Liver (tissue), 9 donors: ENCODE data around the gene STAT5A. TPM values are rescaled to one million over a fixed set of nuclear protein-coding genes. Genes with fewer than 3 reads are reported as not detected.

ENCODE experiments used
- DNase-seq: peaks from one replicate; pipeline ENCODE4 v3.0.0-alpha.2; 2017; ENCODE audit warnings: low spot score
- H3K27ac ChIP-seq, 2 donors: one replicate each; pipeline ENCODE4 v1.7.0; 2013; ENCODE audit warnings: inconsistent platforms in 2 of 2, low read length in 2 of 2, control low read depth in 1 of 2, low read depth in 1 of 2, mild to moderate bottlenecking in 1 of 2
- H3K27me3 ChIP-seq, 4 donors: one replicate each; pipeline versions ENCODE4 v1.6.1 to v1.7.0; 2013; ENCODE audit warnings: low read length in 3 of 4, inconsistent platforms in 1 of 4, mild to moderate bottlenecking in 1 of 4, moderate library complexity in 1 of 4; ENCODE audit not compliant: control insufficient read depth in 4 of 4, insufficient read depth in 4 of 4
- H3K36me3 ChIP-seq, 4 donors: one replicate each; pipeline versions ENCODE4 v1.6.1 to v1.7.0; 2013; ENCODE audit warnings: low read length in 3 of 4, mild to moderate bottlenecking in 3 of 4, low read depth in 1 of 4, moderate library complexity in 1 of 4; ENCODE audit not compliant: control insufficient read depth in 4 of 4, insufficient read depth in 3 of 4
- H3K4me1 ChIP-seq, 4 donors: one replicate each; pipeline versions ENCODE4 v1.6.1 to v1.7.0; 2013; ENCODE audit warnings: low read length in 3 of 4, mild to moderate bottlenecking in 3 of 4, moderate library complexity in 1 of 4; ENCODE audit not compliant: control insufficient read depth in 4 of 4, insufficient read depth in 4 of 4
- H3K4me3 ChIP-seq, 3 donors: one replicate each; pipeline versions ENCODE4 v1.6.1 to v1.7.0; 2013; ENCODE audit warnings: low read length in 3 of 3, control low read depth in 1 of 3, low read depth in 1 of 3, mild to moderate bottlenecking in 1 of 3
- H3K9ac ChIP-seq, 2 donors: one replicate each; pipeline ENCODE4 v1.7.0; 2013; ENCODE audit warnings: low read length in 2 of 2, mild to moderate bottlenecking in 2 of 2, moderate library complexity in 2 of 2, control low read depth in 1 of 2, low read depth in 1 of 2
- H3K9me3 ChIP-seq, 4 donors: one replicate each; pipeline versions ENCODE4 v1.6.1 to v1.7.0; 2013; ENCODE audit warnings: low read length in 3 of 4; ENCODE audit not compliant: control insufficient read depth in 4 of 4
- EGR1 ChIP-seq, 2 donors: IDR thresholded peaks; 2 replicates each; pipeline ENCODE4 v1.6.1; 2016 to 2018; ENCODE audit warnings: antibody characterized with exemption in 2 of 2, low read depth in 2 of 2
- FOXA1 ChIP-seq: IDR thresholded peaks from 2 replicates; pipeline ENCODE4 v1.6.1; 2016; ENCODE audit warnings: antibody characterized with exemption
- FOXA2 ChIP-seq: IDR thresholded peaks from 2 replicates; pipeline ENCODE4 v1.6.1; 2016; ENCODE audit warnings: antibody characterized with exemption
- GABPA ChIP-seq, 2 donors: IDR thresholded peaks in 1 of 2; conservative IDR thresholded peaks in 1 of 2; 2 replicates each; pipeline ENCODE4 v1.6.1; 2016; ENCODE audit warnings: antibody characterized with exemption in 2 of 2, mild to moderate bottlenecking in 1 of 2, moderate library complexity in 1 of 2
- HNF4A ChIP-seq, 2 donors: conservative IDR thresholded peaks; 2 replicates each; pipeline ENCODE4 v1.6.1; 2016; ENCODE audit warnings: antibody characterized with exemption in 2 of 2, mild to moderate bottlenecking in 2 of 2
- HNF4G ChIP-seq: IDR thresholded peaks from 2 replicates; pipeline ENCODE4 v1.6.1; 2016; ENCODE audit warnings: antibody characterized with exemption
- JUND ChIP-seq, 2 donors: IDR thresholded peaks; 2 replicates each; pipeline ENCODE4 v1.6.1; 2016; ENCODE audit warnings: antibody characterized with exemption in 2 of 2
- NR2F2 ChIP-seq: IDR thresholded peaks from 2 replicates; pipeline ENCODE4 v1.6.1; 2016; ENCODE audit warnings: antibody characterized with exemption
- RAD21 ChIP-seq, 2 donors: IDR thresholded peaks; 2 replicates each; pipeline ENCODE4 v1.6.1; 2016; ENCODE audit warnings: antibody characterized with exemption in 2 of 2, mild to moderate bottlenecking in 2 of 2
- REST ChIP-seq: IDR thresholded peaks from 2 replicates; pipeline ENCODE4 v1.6.1; 2016; ENCODE audit warnings: antibody characterized with exemption, mild to moderate bottlenecking
- RXRA ChIP-seq, 2 donors: IDR thresholded peaks; 2 replicates each; pipeline ENCODE4 v1.6.1; 2017 to 2018; ENCODE audit warnings: antibody characterized with exemption in 2 of 2, mild to moderate bottlenecking in 1 of 2
- SP1 ChIP-seq: IDR thresholded peaks from 2 replicates; pipeline ENCODE4 v1.6.1; 2018; ENCODE audit warnings: antibody characterized with exemption, mild to moderate bottlenecking
- TAF1 ChIP-seq: conservative IDR thresholded peaks from 2 replicates; pipeline ENCODE4 v1.6.1; 2016; ENCODE audit warnings: antibody characterized with exemption, mild to moderate bottlenecking
- YY1 ChIP-seq: IDR thresholded peaks from 2 replicates; pipeline ENCODE4 v1.6.1; 2016; ENCODE audit warnings: antibody characterized with exemption, mild to moderate bottlenecking
- WGBS: extraction: QIAGEN DNeasy Blood & Tissue Kit; methylation state at CpG from one replicate; pipeline ENCODE4 v1.1.7; 2013; 5-methylcytosine and 5-hydroxymethylcytosine counted together
- polyA plus RNA-seq, 2 donors: library from polyadenylated mRNA; stranded (reverse) in 1 of 2; unstranded in 1 of 2; fragments of 200-250 nt in 1 of 2; fragments of >200 nt in 1 of 2; fragmentation: Nextera tagmentation in 1 of 2; extraction: Ambion mirVana in 1 of 2; gene quantifications; one replicate each; pipeline versions ENCODE4 v1.2.1 to v1.2.3, GENCODE V29; 2013 to 2015
- total RNA-seq, 2 donors: library from RNA; depleted of rRNA; stranded (reverse); fragments of >200 nt; gene quantifications; one replicate each; pipeline ENCODE4 v1.2.3, GENCODE V29; 2014
- TF ChIP-seq, protein P1 (sequence below): IDR thresholded peaks from 2 replicates; pipeline ENCODE4 v1.6.1; 2016; ENCODE audit warnings: antibody characterized with exemption
- TF ChIP-seq, protein P2 (sequence below): fragments of 150-350 bp; IDR thresholded peaks from 2 replicates; pipeline ENCODE4 v1.5.1; 2017; ENCODE audit warnings: improper control_type of control experiment, low read depth, low read length; ENCODE audit not compliant: missing input control
- TF ChIP-seq, protein P3 (sequence below): IDR thresholded peaks from 2 replicates; pipeline ENCODE4 v1.6.1; 2016; ENCODE audit warnings: antibody characterized with exemption
- TF ChIP-seq, protein P4 (sequence below): IDR thresholded peaks from 2 replicates; pipeline ENCODE4 v1.6.1; 2016; ENCODE audit warnings: antibody characterized with exemption
- donor health status: healthy.
- donor health status: healthy.
- donor health status: healthy.
- donor health status: healthy.
- donor health status: healthy.

Gene STAT5A
- total and polyA plus RNA-seq, 4 donors: 1.7 to 37.7 (median 8.9) TPM

- H3K27ac ChIP-seq: peak overlapping the region; percentile 64 to 75
- DNase-seq: no peak
- no peaks in the 10 kb centered on the region for H3K9me3 ChIP-seq
- no peaks in the 10 kb centered on the region for H3K27me3 ChIP-seq
- WGBS: 58% methylated on average over 14 of the region's 14 CpGs
- TF ChIP-seq REST: no peak
- TF ChIP-seq FOXA2: no peak
- TF ChIP-seq, protein P1, sequence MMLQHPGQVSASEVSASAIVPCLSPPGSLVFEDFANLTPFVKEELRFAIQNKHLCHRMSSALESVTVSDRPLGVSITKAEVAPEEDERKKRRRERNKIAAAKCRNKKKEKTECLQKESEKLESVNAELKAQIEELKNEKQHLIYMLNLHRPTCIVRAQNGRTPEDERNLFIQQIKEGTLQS: no peak
- no peak for TF ChIP-seq GABPA (IDR thresholded peaks at IDR 0.05 in 1 of 2, conservative IDR thresholded peaks at IDR 0.05 in 1 of 2)
- no peak for TF ChIP-seq NR2F2
- TF ChIP-seq RXRA (IDR thresholded peaks at IDR 0.05): no peak
- no peak for TF ChIP-seq RAD21 (IDR thresholded peaks at IDR 0.05)
- no peak for TF ChIP-seq TAF1
- TF ChIP-seq HNF4A (conservative IDR thresholded peaks at IDR 0.05): no peak
- TF ChIP-seq, protein P2, sequence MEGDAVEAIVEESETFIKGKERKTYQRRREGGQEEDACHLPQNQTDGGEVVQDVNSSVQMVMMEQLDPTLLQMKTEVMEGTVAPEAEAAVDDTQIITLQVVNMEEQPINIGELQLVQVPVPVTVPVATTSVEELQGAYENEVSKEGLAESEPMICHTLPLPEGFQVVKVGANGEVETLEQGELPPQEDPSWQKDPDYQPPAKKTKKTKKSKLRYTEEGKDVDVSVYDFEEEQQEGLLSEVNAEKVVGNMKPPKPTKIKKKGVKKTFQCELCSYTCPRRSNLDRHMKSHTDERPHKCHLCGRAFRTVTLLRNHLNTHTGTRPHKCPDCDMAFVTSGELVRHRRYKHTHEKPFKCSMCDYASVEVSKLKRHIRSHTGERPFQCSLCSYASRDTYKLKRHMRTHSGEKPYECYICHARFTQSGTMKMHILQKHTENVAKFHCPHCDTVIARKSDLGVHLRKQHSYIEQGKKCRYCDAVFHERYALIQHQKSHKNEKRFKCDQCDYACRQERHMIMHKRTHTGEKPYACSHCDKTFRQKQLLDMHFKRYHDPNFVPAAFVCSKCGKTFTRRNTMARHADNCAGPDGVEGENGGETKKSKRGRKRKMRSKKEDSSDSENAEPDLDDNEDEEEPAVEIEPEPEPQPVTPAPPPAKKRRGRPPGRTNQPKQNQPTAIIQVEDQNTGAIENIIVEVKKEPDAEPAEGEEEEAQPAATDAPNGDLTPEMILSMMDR: no peak
- no peak for TF ChIP-seq JUND (IDR thresholded peaks at IDR 0.05)
- TF ChIP-seq, protein P3, sequence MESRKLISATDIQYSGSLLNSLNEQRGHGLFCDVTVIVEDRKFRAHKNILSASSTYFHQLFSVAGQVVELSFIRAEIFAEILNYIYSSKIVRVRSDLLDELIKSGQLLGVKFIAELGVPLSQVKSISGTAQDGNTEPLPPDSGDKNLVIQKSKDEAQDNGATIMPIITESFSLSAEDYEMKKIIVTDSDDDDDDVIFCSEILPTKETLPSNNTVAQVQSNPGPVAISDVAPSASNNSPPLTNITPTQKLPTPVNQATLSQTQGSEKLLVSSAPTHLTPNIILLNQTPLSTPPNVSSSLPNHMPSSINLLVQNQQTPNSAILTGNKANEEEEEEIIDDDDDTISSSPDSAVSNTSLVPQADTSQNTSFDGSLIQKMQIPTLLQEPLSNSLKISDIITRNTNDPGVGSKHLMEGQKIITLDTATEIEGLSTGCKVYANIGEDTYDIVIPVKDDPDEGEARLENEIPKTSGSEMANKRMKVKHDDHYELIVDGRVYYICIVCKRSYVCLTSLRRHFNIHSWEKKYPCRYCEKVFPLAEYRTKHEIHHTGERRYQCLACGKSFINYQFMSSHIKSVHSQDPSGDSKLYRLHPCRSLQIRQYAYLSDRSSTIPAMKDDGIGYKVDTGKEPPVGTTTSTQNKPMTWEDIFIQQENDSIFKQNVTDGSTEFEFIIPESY: no peak
- TF ChIP-seq HNF4G: no peak
- no peak for TF ChIP-seq FOXA1
- TF ChIP-seq EGR1 (IDR thresholded peaks at IDR 0.05; ENCODE audit: low read depth in 2 of 2): no peak
- no peak for TF ChIP-seq SP1
- TF ChIP-seq YY1: no peak
- TF ChIP-seq, protein P4, sequence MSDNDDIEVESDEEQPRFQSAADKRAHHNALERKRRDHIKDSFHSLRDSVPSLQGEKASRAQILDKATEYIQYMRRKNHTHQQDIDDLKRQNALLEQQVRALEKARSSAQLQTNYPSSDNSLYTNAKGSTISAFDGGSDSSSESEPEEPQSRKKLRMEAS: no peak
- H3K36me3 ChIP-seq: peaks cover 0 to 2% (median 1%) of the 10 kb centered on the region in 4 donors
- peak overlapping the region; percentile 39 to 77 for H3K9ac ChIP-seq
- peak overlapping the region; percentile 16 to 82 (median 35) for H3K4me3 ChIP-seq
- H3K4me1 ChIP-seq: peaks cover 0 to 20% (median 7%) of the 10 kb centered on the region in 4 donors
These were observed 857 bp upstream of the STAT5A start for GRCh38 chr17:42287305-42287976.
